GM23338 (cell line): ENCODE measurements around the gene PNMA6A.
"Not testable (repeated sequence)": the region's sequence is repeated elsewhere in the genome, so short reads cannot be mapped to it uniquely, and the experiment has no call there.

Source experiments
- CREB1 ChIP-seq: fragments of 250-450 bp; sonication (Bioruptor Pico); IDR thresholded peaks from 2 replicates; pipeline ENCODE4 v1.5.0; 2020; ENCODE audit warnings: low read depth, mild to moderate bottlenecking, moderate library complexity
- EZH2 ChIP-seq: fragments of 200-600 bp; sonication (generic); IDR thresholded peaks from one replicate; pipeline ENCODE4 v1.8.0; 2017; ENCODE audit warnings: antibody characterized with exemption, mild to moderate bottlenecking, low read depth; ENCODE audit not compliant: unreplicated experiment
- EZH2phosphoT487 ChIP-seq: fragments of 200-600 bp; sonication (generic); IDR thresholded peaks from one replicate; pipeline ENCODE4 v1.8.1; 2018; ENCODE audit warnings: antibody characterized with exemption; ENCODE audit not compliant: unreplicated experiment
- JUNB ChIP-seq: IDR thresholded peaks from one replicate; pipeline ENCODE4 v1.6.1; 2016; ENCODE audit warnings: antibody characterized with exemption; ENCODE audit not compliant: unreplicated experiment
- POLR2AphosphoS5 ChIP-seq: IDR thresholded peaks from 2 replicates; pipeline ENCODE4 v1.6.1; 2016; ENCODE audit warnings: antibody characterized with exemption, low read depth
- STAT1 ChIP-seq: IDR thresholded peaks from one replicate; pipeline ENCODE4 v1.6.1; 2016; ENCODE audit warnings: antibody characterized with exemption; ENCODE audit not compliant: unreplicated experiment
- TF ChIP-seq, protein P1 (sequence below), 2 experiments: fragments of 200-600 bp in 1 of 2; sonication (generic) in 1 of 2; conservative IDR thresholded peaks; 2 replicates each; pipeline versions ENCODE4 v1.5.1 to v1.6.1; 2016 to 2017; ENCODE audit warnings: antibody characterized with exemption in 2 of 2, low read depth in 2 of 2, mild to moderate bottlenecking in 2 of 2, moderate library complexity in 1 of 2
- TF ChIP-seq, protein P2 (sequence below): IDR thresholded peaks from one replicate; pipeline ENCODE4 v1.6.1; 2018; ENCODE audit warnings: antibody characterized with exemption; ENCODE audit not compliant: unreplicated experiment
- TF ChIP-seq, protein P3 (sequence below): fragments of 250-450 bp; sonication (Bioruptor Pico); IDR thresholded peaks from 2 replicates; pipeline ENCODE4 v1.5.0; 2020; ENCODE audit warnings: mild to moderate bottlenecking, moderate library complexity
- TF ChIP-seq, protein P4 (sequence below): IDR thresholded peaks from 2 replicates; pipeline ENCODE4 v1.6.1; 2016; ENCODE audit warnings: antibody characterized with exemption

DNA sequence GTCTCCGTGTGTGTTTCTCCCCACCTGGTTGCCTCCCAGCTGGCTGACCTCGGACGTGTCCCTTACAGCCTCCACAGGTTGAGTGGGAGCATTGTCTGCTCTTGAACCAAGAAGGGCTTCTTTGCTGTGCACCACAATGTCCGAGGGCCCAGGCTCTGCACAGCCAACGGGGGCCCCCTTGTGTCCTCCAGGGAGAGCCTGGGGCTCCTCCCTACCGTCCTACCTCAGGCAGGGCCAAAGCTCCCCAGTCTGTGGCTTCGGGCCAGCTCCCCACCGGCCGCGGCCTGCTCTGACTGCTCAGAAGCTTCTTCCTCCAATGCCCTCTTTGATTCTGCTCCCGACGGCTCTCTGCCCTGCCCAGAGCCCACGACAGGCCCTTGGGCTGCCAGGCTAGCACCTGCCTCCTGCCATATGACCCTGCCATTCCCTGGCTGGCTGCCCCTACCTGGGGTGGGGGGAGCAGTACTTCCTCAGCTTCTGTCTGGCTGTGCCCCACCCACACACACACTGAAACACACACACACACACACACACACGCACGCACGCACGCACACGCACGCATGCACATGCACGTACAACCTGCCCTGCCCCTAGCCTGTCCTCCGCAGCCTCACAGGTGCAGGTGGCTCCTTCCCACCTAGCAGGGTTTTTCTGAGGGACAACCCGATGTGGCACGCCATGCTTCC is 11.1 kb downstream of the PNMA6A start:
- TF ChIP-seq, protein P1, sequence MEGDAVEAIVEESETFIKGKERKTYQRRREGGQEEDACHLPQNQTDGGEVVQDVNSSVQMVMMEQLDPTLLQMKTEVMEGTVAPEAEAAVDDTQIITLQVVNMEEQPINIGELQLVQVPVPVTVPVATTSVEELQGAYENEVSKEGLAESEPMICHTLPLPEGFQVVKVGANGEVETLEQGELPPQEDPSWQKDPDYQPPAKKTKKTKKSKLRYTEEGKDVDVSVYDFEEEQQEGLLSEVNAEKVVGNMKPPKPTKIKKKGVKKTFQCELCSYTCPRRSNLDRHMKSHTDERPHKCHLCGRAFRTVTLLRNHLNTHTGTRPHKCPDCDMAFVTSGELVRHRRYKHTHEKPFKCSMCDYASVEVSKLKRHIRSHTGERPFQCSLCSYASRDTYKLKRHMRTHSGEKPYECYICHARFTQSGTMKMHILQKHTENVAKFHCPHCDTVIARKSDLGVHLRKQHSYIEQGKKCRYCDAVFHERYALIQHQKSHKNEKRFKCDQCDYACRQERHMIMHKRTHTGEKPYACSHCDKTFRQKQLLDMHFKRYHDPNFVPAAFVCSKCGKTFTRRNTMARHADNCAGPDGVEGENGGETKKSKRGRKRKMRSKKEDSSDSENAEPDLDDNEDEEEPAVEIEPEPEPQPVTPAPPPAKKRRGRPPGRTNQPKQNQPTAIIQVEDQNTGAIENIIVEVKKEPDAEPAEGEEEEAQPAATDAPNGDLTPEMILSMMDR (conservative IDR thresholded peaks at IDR 0.05; ENCODE audit: low read depth in 2 of 2): not testable (repeated sequence)
- TF ChIP-seq POLR2AphosphoS5; STAT1; CREB1 (CRISPR knock-in tag); EZH2; JUNB; EZH2phosphoT487: not testable (repeated sequence)
- TF ChIP-seq, protein P2, sequence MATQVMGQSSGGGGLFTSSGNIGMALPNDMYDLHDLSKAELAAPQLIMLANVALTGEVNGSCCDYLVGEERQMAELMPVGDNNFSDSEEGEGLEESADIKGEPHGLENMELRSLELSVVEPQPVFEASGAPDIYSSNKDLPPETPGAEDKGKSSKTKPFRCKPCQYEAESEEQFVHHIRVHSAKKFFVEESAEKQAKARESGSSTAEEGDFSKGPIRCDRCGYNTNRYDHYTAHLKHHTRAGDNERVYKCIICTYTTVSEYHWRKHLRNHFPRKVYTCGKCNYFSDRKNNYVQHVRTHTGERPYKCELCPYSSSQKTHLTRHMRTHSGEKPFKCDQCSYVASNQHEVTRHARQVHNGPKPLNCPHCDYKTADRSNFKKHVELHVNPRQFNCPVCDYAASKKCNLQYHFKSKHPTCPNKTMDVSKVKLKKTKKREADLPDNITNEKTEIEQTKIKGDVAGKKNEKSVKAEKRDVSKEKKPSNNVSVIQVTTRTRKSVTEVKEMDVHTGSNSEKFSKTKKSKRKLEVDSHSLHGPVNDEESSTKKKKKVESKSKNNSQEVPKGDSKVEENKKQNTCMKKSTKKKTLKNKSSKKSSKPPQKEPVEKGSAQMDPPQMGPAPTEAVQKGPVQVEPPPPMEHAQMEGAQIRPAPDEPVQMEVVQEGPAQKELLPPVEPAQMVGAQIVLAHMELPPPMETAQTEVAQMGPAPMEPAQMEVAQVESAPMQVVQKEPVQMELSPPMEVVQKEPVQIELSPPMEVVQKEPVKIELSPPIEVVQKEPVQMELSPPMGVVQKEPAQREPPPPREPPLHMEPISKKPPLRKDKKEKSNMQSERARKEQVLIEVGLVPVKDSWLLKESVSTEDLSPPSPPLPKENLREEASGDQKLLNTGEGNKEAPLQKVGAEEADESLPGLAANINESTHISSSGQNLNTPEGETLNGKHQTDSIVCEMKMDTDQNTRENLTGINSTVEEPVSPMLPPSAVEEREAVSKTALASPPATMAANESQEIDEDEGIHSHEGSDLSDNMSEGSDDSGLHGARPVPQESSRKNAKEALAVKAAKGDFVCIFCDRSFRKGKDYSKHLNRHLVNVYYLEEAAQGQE: not testable (repeated sequence)
- TF ChIP-seq, protein P3, sequence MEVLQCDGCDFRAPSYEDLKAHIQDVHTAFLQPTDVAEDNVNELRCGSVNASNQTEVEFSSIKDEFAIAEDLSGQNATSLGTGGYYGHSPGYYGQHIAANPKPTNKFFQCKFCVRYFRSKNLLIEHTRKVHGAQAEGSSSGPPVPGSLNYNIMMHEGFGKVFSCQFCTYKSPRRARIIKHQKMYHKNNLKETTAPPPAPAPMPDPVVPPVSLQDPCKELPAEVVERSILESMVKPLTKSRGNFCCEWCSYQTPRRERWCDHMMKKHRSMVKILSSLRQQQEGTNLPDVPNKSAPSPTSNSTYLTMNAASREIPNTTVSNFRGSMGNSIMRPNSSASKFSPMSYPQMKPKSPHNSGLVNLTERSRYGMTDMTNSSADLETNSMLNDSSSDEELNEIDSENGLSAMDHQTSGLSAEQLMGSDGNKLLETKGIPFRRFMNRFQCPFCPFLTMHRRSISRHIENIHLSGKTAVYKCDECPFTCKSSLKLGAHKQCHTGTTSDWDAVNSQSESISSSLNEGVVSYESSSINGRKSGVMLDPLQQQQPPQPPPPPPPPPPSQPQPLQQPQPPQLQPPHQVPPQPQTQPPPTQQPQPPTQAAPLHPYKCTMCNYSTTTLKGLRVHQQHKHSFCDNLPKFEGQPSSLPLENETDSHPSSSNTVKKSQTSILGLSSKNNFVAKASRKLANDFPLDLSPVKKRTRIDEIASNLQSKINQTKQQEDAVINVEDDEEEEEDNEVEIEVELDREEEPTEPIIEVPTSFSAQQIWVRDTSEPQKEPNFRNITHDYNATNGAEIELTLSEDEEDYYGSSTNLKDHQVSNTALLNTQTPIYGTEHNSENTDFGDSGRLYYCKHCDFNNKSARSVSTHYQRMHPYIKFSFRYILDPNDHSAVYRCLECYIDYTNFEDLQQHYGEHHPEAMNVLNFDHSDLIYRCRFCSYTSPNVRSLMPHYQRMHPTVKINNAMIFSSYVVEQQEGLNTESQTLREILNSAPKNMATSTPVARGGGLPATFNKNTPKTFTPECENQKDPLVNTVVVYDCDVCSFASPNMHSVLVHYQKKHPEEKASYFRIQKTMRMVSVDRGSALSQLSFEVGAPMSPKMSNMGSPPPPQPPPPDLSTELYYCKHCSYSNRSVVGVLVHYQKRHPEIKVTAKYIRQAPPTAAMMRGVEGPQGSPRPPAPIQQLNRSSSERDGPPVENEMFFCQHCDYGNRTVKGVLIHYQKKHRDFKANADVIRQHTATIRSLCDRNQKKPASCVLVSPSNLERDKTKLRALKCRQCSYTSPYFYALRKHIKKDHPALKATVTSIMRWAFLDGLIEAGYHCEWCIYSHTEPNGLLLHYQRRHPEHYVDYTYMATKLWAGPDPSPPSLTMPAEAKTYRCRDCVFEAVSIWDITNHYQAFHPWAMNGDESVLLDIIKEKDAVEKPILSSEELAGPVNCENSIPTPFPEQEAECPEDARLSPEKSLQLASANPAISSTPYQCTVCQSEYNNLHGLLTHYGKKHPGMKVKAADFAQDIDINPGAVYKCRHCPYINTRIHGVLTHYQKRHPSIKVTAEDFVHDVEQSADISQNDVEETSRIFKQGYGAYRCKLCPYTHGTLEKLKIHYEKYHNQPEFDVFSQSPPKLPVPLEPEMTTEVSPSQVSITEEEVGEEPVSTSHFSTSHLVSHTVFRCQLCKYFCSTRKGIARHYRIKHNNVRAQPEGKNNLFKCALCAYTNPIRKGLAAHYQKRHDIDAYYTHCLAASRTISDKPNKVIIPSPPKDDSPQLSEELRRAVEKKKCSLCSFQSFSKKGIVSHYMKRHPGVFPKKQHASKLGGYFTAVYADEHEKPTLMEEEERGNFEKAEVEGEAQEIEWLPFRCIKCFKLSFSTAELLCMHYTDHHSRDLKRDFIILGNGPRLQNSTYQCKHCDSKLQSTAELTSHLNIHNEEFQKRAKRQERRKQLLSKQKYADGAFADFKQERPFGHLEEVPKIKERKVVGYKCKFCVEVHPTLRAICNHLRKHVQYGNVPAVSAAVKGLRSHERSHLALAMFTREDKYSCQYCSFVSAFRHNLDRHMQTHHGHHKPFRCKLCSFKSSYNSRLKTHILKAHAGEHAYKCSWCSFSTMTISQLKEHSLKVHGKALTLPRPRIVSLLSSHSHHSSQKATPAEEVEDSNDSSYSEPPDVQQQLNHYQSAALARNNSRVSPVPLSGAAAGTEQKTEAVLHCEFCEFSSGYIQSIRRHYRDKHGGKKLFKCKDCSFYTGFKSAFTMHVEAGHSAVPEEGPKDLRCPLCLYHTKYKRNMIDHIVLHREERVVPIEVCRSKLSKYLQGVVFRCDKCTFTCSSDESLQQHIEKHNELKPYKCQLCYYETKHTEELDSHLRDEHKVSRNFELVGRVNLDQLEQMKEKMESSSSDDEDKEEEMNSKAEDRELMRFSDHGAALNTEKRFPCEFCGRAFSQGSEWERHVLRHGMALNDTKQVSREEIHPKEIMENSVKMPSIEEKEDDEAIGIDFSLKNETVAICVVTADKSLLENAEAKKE (CRISPR knock-in tag): not testable (repeated sequence)
- TF ChIP-seq, protein P4, sequence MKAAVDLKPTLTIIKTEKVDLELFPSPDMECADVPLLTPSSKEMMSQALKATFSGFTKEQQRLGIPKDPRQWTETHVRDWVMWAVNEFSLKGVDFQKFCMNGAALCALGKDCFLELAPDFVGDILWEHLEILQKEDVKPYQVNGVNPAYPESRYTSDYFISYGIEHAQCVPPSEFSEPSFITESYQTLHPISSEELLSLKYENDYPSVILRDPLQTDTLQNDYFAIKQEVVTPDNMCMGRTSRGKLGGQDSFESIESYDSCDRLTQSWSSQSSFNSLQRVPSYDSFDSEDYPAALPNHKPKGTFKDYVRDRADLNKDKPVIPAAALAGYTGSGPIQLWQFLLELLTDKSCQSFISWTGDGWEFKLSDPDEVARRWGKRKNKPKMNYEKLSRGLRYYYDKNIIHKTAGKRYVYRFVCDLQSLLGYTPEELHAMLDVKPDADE: not testable (repeated sequence)
